Tibial artery (tissue), 4 donors: ENCODE measurements around the gene ITGB8.

Experiments
- DNase-seq, 2 donors: peaks; one replicate each; pipeline ENCODE4 v3.0.0-alpha.2; 2019
- H3K27ac ChIP-seq, 2 donors: fragments of 200-600 bp; sonication (generic) in 1 of 2; 1 replicate in 1 of 2; 2 replicates in 1 of 2; pipeline ENCODE4 v1.5.1; 2018 to 2019; ENCODE audit warnings: mild to moderate bottlenecking in 1 of 2
- H3K27me3 ChIP-seq, 2 donors: fragments of 200-600 bp; sonication (generic) in 1 of 2; one replicate each; pipeline versions ENCODE4 v1.5.1 to v1.6.0; 2016 to 2019
- H3K36me3 ChIP-seq, 3 donors: fragments of 200-600 bp; sonication (generic) in 2 of 3; one replicate each; pipeline ENCODE4 v1.5.1; 2016 to 2019; ENCODE audit warnings: mild to moderate bottlenecking in 2 of 3
- H3K4me1 ChIP-seq, 4 donors: fragments of 200-600 bp; sonication (generic) in 2 of 4; 1 replicate in 3 of 4; 2 replicates in 1 of 4; pipeline ENCODE4 v1.5.1; 2016 to 2019
- H3K4me3 ChIP-seq, 2 donors: fragments of 200-600 bp; sonication (generic) in 1 of 2; 1 replicate in 1 of 2; 2 replicates in 1 of 2; pipeline ENCODE4 v1.5.1; 2018 to 2019; ENCODE audit warnings: mild to moderate bottlenecking in 2 of 2
- H3K9me3 ChIP-seq, 3 donors: fragments of 200-600 bp; sonication (generic) in 1 of 3; one replicate each; pipeline ENCODE4 v1.5.1; 2016 to 2019
- intact Hi-C: fragments of 100-400 bp; cut with DNase I; formaldehyde crosslinking; loops from one replicate; pipeline ENCODE4 v1.15.0; 2023; ENCODE audit warnings: low total_unique reads
- TF ChIP-seq, protein P1 (sequence below), 2 experiments: fragments of 200-600 bp in 1 of 2; fragments of 450-650 bp in 1 of 2; IDR thresholded peaks; one replicate each; pipeline ENCODE4 v1.5.1; 2017 to 2019; ENCODE audit warnings: antibody characterized with exemption in 2 of 2, mild to moderate bottlenecking in 1 of 2, moderate library complexity in 1 of 2

ITGB8 gene

DNA sequence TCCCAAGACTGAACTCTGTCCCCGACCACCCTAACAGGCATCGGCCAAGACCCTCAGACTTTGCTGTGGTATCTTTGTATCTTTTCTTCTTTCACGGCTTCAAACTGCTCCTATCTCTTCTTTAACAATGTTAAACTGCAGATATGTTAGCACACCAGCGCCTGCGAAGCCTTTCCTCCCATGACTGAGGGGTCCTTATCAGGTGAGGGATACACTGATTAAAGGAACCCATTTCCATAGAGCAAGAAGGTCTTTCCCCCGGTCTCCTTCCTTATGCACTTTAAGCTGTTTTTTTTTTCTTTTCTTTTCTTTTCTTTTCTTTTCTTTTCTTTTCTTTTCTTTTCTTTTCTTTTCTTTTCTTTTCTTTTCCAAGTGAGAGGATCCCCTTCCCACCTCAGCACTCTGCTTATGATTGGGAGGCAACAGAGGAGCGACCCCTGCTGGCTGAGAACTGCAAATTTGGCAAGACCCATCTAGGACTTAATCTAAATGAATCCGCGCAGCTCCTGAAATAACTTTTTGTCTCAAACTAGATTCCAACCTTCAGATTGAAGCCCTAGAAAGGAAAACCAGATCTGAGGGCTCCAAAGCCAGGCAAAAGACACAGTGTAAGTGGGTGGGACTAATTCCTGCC lies 109.9 kb downstream of the ITGB8 start:
- intact Hi-C loops = no loop called here
- no peaks in the 10 kb centered on the region for H3K27me3 ChIP-seq
- no peak for DNase-seq

DNA sequence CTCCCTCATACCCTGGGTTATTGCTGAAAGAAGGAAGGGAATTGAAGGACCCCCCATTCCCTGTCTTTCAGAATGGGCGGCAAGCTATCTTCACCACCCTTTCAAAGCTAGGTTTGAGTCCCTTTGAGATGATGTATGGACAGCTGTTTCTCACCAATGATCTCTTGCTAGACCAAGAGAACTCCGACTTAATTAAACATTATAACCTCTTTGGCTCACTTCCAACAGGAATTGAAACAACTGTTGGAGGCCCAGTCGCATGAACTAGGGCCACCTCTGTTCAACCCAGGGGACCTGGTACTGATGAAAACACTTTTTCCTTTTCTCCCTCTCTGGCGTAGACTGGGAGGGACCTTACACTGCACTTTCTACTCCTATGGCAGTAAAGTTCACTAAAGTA lies 110.6 kb downstream of the ITGB8 start:
- H3K4me1 ChIP-seq = no peaks in the 10 kb centered on the region
- H3K4me3 ChIP-seq = no peak overlapping the region
- intact Hi-C loops = no loop called here
- no peaks in the 10 kb centered on the region for H3K36me3 ChIP-seq
- DNase-seq = no peak
- TF ChIP-seq, protein P1, sequence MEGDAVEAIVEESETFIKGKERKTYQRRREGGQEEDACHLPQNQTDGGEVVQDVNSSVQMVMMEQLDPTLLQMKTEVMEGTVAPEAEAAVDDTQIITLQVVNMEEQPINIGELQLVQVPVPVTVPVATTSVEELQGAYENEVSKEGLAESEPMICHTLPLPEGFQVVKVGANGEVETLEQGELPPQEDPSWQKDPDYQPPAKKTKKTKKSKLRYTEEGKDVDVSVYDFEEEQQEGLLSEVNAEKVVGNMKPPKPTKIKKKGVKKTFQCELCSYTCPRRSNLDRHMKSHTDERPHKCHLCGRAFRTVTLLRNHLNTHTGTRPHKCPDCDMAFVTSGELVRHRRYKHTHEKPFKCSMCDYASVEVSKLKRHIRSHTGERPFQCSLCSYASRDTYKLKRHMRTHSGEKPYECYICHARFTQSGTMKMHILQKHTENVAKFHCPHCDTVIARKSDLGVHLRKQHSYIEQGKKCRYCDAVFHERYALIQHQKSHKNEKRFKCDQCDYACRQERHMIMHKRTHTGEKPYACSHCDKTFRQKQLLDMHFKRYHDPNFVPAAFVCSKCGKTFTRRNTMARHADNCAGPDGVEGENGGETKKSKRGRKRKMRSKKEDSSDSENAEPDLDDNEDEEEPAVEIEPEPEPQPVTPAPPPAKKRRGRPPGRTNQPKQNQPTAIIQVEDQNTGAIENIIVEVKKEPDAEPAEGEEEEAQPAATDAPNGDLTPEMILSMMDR (IDR thresholded peaks at IDR 0.05) = no peak
- H3K9me3 ChIP-seq = peaks cover 0 to 5% (median 0%) of the 10 kb centered on the region in 3 donors
- H3K27ac ChIP-seq = no peak overlapping the region
- no peaks in the 10 kb centered on the region for H3K27me3 ChIP-seq

More for the DNA sequence above, 109.9 kb downstream of the ITGB8 start:
- TF ChIP-seq, protein P1 (IDR thresholded peaks at IDR 0.05) = peak; percentile 10 to 17
- H3K4me3 ChIP-seq = no peak overlapping the region
- no peaks in the 10 kb centered on the region for H3K4me1 ChIP-seq
- no peak overlapping the region for H3K27ac ChIP-seq
- H3K9me3 ChIP-seq = peaks cover 0 to 5% (median 0%) of the 10 kb centered on the region in 3 donors
- H3K36me3 ChIP-seq = no peaks in the 10 kb centered on the region

DNA sequence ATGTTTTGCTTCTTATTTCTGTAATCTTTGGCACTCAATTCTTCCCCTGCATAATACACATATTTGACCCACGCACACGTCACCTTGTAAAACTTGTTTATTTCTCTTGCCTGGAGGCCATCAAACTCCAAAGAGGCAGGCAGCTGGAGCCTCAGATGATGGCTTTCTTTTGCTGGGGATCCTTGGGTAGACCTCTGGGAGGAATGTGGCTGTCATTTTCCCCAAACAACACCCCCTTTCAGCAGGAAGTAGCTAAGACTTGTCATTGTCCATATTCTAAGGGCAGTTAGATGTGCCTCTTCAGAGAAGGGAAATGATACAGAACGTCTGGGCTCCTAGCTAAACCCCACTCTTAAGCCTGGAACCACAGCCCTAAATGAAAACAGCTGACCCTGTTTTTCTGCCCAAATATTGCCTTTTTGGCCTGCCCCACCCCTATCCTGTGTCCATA lies 111.3 kb downstream of the ITGB8 start:
- no peak for DNase-seq
- intact Hi-C loops = no loop called here
- Histone ChIP-seq H3K27me3 (no peaks in the 10 kb centered on the region), H3K4me1 (no peaks in the 10 kb centered on the region), H3K27ac (no peak overlapping the region), H3K4me3 (no peak overlapping the region), H3K36me3 (no peaks in the 10 kb centered on the region), H3K9me3 (peaks cover 0 to 5% (median 0%) of the 10 kb centered on the region in 3 donors)
- TF ChIP-seq, protein P1 (IDR thresholded peaks at IDR 0.05) = no peak

DNA sequence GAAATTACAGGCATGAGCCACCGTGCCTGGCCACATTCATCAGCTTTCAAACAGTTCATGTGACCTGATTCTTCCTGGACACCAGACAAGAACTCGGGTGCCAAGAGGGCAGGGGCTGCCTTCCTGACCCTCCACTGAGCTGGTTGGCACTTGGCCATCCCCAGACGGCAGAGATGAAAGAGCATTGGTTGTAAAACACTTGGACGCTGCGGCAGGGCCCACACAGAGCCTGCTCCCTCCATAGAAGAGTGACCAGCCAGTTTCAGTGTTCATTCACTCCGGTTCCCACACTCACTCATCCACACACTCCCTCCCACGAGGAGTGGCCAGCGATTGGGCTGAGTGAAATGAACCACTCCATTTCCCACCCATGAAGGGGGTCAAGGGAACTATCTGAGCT lies 112.3 kb downstream of the ITGB8 start:
- peaks cover 0 to 5% (median 0%) of the 10 kb centered on the region in 3 donors for H3K9me3 ChIP-seq

DNA sequence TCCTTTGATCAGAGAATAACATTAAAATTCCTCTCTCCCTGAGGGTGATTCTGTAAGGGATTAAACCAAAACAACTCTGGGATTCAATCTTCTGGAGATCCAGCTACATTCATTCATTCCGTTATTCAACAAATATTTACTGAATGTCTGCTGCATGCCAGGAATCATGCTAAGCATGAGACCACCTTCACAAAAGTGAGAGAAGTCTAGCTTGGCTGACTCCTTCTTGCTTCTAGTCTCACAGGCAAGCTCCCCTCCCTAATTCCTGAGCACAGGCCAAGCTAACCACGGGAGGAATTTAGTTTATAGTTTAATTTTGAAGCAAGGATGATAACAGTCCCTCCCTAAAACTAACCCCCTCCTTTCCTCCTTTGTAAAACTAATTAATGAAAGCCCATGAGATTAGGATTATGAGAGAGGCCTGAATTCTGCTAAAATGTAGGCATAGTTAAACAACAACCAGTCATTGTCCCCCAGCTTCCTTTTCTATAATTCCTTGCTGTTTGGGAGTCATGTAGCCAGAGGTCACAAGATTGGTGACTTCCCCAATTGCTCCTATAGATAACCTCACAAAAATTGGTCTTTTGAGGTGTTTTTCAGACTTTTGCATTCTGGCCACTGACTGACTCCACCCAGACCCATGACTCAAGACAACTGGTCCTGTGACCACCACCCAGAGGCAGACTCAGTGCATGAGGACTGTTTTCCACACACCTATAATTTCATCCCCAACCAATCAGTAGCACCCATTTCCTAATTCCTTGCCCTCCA lies 113.5 kb downstream of the ITGB8 start:
- TF ChIP-seq, protein P1 (IDR thresholded peaks at IDR 0.05) = no peak
- H3K9me3 ChIP-seq = peaks cover 0 to 5% (median 0%) of the 10 kb centered on the region in 3 donors
- no peak overlapping the region for H3K27ac ChIP-seq
- intact Hi-C loops = no loop called here
- H3K4me3 ChIP-seq = no peak overlapping the region
- H3K36me3 ChIP-seq = no peaks in the 10 kb centered on the region
- no peaks in the 10 kb centered on the region for H3K4me1 ChIP-seq
- H3K27me3 ChIP-seq = no peaks in the 10 kb centered on the region
- DNase-seq = no peak

More for the DNA sequence above, 112.3 kb downstream of the ITGB8 start:
- Histone ChIP-seq H3K4me3 (no peak overlapping the region), H3K27me3 (no peaks in the 10 kb centered on the region), H3K36me3 (no peaks in the 10 kb centered on the region), H3K27ac (no peak overlapping the region), H3K4me1 (no peaks in the 10 kb centered on the region)
- TF ChIP-seq, protein P1 (IDR thresholded peaks at IDR 0.05) = no peak
- intact Hi-C loops = no loop called here
- DNase-seq = no peak
